HG02678 (cell line): ENCODE measurements around the gene YLPM1.

ENCODE experiments used
- ATAC-seq: cut with Tn5 transposase; IDR thresholded peaks from one replicate; pipeline ENCODE4 v1.9.1; 2021; ENCODE audit warnings: mild to moderate bottlenecking, moderate library complexity; ENCODE audit not compliant: unreplicated experiment

YLPM1 gene

DNA sequence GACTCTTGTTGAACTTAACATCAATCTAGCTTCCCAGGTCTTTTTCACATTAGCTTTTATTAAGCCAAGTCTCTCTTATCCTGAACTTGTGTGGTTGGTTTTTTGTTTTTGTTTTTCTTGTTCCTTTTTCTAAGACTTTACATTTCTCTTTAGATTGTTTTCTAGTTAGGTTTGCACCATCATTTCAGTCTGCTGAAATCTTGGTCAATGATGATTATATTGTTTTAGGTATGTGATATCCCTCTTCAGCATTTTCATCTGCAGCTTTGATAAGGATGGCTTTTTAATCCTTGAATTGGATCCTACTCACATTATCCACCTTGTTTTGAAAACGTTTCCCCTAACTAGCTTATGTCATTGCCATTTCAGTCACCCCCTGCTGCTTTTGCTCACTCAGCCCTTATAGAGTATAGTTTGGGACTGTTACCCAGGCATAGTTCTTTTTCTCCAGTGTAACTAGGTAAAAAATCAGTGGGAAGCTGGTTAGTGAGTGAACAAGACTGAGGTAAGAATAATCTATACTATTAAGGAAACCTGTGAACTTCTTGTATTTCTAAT, 22.0 kb downstream of the YLPM1 start:
- no peak for ATAC-seq

DNA sequence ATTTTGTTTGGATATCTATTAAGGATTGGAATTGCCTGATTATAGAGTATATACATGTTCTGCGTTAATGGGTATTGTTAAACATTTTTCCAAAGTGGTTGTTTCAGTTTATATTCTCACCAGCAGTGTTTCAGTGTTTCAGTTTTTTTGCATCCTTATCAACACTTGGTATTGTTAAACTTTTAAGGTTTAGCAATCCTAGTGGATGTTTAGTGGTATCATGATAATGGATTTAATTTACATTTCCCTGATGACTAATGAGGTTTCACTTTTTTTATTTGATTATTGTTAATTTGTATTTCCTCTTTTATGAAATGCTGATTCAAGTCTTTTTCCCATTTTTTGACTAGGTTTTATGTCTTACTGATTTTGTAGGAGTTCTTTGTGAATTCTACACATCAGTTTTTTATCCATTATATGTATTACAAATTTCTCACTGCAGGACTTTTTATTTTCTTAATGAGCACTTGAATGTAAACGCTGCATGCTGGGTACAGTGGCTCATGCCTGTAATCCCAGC, 23.7 kb downstream of the YLPM1 start:
- ATAC-seq: no peak

DNA sequence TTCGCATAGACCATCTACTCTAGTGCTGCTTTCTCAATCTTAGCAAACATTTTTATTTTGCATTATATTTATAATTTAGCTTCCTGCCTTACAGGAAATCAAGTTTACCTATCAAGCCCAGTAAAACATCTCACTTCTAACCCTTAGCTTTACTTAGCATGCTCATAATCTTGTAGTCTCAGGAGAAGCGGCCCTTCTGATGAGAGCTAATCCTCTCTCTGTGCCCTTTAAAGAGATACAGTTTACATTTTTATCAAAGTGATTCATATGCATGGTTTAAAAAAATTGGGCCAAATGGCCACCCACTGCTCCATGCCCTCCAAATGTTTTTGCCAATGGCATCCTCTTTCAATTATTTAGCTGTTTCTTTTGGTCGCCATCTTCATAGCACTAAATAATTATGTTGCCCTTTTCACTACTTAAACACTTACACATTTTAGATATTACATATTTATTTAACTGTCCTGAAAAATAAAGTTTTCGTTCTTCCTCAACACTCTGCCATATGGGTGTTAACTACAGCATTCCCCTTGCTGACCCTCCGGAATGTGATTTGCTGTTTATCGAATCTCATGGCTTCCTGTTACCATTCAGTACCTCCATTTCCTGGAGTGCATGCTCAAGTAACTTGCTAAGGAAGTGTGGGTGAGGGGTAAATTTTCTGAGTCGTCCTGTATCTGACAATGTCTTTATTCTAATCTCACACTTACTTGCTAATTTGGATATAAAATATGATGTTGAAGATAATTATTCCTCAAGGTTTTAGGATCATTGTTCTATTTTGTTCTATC, 29.3 kb downstream of the YLPM1 start:
- no peak for ATAC-seq

DNA sequence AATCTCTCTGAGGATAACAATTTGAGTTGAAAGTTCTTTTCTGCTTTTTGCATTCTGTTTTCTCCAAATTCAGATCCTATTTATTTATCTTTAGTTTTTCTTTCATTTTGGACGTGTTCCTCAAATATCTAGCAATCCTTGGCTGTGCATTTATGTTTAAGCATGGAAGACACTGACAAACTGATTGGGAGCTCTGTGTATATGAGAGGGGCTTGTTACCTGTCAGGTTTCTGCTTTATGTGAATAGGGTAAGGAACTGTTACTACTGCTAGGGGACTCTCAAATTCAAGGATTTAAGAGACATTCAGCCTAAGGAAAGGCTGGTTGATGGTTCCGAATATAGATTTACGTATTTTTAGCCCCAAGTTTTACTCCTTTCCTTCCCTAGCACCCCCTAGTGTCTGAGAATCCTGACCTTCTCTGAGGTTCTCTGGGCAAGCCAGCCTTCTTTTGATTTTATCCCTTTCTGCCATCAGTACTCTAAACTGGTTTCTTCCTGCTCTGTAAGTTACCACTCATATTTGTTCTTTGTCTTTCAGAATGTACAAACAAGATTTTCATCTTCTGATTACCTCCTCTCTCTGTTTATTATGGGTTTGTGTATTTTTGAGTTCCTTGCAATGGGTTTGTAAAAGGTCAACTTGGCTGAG, 30.5 kb downstream of the YLPM1 start:
- no peak for ATAC-seq

DNA sequence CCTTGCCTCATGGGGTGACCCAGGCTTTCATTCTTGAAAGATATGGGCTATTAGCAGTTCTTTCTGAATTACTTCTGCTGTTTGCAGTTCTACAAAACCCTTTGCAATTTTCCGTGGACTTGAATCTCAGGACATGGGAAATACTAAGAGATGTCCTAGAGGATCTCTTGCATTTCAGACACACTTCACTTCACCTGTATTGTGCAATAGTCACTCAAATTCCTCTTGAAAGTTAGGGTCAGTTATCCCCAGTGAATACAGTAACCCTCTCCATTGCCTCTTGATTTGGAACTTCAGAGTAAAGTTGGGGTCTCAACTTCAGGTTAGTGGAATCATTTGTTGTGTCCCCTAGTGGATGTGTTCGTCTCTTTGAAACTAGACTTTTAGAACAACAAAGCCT, 31.8 kb downstream of the YLPM1 start:
- no peak for ATAC-seq

DNA sequence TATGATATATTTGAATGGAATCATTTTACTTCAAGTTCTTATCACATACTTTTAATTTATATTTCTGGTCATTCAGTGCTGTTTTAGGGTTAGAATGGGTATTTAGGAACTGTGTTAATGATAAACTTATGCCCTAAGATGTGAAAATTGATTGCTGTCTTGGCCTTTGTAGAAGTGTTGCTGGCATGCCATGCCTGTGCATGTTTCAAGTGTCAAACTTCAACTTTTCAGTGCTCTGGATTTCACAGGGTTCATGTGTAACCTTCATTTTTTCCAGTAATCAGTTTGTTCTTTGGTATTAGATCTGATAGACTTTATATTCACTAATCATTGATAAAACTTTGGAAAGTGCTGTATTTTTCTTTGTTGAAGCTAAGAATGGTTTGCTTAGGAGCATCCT, 36.6 kb downstream of the YLPM1 start:
- no peak for ATAC-seq

DNA sequence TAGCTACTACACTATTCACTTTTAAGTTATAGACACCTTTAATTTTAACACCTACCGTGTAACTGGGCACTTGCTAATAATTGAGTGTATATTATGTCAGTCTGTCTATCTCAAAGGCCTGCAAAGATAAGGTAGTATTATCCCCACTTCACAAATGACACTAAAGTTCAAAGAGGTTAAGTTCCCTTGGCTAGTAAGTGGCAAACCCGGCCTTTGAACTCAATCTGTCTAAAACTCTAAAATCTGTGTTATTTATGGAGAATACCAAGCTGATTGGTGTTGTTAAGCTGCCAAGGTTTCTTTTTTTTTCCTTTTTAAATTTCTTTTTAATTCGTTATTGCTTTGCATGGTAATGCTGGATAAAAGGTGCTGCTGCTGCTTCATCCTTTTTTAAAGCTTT, 37.7 kb downstream of the YLPM1 start:
- no peak for ATAC-seq

DNA sequence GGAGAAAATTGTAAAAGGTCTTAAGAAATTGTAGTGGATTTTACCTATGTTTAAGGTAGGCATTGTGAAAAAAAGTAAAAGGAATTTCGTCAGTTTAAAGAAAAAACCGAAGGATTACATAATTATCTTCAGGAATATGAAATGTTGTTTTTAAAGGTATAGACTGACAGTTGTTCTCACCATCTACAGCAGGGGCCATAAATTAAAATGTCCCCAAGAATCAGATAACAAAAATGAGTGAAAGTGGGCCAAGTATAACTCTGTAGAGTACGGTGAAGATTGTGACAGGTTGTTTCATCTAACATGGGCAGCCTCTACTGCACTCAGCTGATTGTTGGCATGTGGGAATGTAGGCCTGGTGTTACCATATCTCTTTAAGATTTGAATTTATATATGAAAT, 38.3 kb downstream of the YLPM1 start:
- no peak for ATAC-seq

DNA sequence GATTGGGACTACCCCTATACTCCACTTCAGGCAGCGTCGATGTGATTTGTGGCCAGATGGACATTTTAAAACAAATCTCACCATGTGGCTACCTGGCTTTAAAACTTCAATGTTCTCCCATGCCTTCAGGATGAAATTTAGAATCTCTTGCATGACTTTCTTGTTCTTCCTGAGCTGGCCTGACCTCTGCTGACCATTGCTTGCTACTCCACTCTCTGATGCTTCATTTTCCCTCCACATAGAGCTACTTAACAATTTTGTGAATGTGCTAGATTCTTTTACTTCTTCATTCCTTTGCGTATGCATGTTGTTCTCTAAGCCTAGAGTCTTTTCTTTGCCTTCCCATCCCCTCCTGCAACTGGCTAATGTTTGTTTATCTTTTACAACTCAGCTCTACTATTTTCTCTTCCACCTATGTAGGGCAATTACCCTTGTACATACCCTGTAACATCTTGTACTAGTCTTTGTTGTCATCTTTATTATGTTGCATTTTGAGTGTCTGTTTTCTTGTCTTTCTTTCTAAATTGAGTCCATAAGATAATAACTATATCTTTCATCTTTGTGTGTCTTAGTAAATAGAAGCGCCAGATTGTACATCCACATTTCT, 41.2 kb downstream of the YLPM1 start:
- ATAC-seq: no peak

DNA sequence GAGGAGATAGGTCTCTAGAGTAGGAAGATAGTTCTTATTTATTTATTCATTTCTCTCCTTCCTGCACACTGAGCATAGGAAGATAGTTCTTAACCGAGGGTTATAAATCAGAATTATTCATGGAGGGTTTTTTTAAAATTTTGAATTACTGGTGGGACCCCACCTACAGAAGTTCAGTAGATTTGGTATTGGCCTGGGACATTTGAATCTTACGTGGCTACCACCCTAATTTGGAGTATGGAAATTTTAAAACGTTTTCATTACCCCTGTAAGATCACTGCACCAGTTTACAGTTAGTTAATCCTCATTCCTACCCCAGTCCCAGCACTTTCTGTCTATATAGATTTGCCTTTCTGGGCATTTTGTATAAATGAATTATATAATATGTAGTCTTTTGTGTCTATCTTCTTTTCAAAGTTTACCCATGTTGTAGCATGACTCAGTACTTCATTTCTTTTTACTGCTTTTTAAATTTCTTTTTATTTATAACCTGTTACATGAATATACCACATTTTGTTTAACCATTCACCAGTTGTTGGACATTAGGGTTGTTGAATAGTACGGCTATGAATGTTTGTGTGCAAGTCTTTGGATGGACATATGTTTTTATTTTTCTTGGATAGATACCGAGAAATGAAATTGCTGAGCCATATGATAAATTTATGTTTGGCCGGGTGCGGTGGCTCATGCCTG, 44.9 kb downstream of the YLPM1 start:
- no peak for ATAC-seq

DNA sequence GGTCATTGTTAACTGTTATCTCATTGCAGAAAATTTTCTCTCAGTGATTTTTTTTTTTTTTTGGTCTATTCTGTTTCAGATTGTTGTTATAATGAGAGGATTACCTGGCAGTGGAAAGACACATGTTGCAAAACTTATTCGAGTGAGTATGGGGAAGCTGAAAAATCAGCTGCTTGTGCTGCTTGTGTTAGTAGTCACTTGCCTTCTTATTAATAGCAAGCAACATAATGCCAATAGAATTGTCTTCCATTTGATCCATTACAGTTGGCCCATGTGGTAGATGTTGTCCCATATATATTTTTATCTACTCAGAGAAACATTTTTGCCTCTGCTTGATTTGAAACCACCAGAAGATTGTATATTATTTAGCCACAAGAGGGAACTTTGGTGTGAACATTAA, 53.0 kb downstream of the YLPM1 start:
- ATAC-seq: no peak

DNA sequence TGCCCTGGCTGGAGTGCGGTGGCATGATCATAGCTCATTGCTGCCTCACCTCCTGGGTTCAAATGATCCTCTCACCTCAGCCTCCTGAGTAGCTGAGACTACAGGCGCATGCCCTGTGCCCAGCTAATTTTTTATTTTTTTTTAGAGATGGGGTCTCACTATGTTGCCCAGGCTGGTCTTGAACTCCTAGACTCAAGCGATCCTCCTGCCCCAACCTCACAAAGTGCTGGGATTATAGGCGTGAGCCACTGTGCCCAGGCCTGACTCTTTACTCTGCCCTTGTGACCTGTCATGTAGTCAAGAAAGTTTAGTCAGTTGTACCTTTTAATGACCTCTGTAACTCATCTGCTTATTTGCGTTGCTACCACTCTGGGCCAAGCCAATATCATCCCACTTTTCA, 57.2 kb downstream of the YLPM1 start:
- no peak for ATAC-seq

DNA sequence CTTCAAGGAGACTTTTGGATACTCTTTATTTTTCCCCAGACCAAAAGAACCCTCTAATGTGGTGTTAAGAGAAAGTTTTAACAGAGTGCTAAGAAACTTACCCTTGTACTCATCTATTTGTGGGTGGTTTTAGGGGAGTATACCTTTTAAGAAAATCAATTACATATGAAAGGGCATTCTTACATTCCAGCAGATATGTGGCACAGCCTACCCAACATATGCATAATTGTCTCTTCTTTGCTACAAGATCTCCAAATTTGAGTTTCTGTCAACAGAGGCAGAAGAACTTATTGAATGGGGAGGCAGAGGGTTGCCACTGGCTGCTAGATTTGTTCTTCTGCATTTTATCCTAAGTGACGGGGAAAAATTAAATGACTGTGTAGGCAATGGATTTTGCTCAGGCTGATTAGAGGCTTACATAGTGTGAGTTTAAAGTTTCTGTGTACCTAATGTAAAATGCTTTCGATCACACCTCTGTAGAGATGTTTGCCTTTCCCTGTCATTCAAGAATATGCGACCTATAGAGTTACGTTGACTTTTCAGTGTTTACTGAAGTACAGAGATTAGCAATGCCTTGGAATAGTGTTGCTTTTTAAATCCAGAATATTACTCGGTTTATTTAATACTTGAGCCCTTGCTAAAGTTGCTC, 58.3 kb downstream of the YLPM1 start:
- no peak for ATAC-seq

DNA sequence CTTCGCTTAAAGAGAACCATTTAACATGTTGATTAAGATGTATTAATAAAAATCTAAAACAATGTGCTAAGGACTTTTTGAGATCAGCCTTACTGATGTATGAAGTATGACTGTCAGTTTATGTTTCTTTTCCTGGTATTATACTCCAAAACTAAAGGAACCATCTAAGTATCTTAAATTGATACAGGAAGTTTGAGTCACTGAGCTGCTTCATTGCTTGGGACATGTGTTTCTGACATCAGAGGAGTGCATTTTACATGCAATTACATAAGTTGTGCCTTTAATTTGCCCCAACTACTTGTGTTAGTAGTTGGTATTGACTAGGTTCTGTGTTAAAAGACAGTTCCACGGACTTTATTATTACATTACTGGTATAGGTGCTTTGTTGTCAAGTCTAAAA, 61.9 kb downstream of the YLPM1 start:
- ATAC-seq: no peak

DNA sequence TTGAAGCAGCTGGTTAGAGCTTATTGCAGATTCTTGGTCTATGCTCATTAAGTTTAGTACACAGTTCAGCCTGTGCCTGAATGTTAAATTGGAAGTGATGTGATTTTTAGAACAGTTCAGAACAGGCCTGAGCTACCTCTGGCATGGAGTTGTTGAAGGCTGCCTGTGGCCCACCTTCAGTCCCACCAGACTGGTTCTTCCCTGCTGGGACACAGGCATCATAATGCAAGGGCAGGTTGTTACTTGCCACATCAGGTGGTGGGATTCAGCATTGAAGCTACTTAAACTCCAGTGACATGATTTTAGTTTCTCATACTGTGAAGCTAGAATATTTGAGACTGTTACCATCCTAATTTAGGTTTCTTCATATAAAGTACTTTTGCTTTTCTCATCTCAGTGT, 63.5 kb downstream of the YLPM1 start:
- no peak for ATAC-seq

DNA sequence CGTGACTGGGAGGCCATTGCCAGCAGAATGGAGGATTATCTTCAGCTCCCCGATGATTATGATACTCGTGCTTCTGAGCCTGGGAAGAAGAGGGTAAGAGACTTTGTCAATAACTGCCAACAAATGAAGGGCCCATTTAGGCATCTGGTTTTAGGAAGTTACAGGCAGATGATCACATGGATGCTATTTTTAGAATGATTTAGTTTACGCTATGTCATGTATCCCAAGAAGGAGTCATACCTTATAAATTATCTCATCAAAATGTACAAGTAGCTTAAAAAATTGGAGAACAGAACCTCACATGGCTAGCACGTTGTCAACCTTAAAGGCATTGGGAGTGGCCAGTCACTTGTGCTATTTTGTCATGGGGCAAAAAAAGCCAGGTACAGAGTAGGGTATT, 66.1 kb downstream of the YLPM1 start:
- no peak for ATAC-seq

DNA sequence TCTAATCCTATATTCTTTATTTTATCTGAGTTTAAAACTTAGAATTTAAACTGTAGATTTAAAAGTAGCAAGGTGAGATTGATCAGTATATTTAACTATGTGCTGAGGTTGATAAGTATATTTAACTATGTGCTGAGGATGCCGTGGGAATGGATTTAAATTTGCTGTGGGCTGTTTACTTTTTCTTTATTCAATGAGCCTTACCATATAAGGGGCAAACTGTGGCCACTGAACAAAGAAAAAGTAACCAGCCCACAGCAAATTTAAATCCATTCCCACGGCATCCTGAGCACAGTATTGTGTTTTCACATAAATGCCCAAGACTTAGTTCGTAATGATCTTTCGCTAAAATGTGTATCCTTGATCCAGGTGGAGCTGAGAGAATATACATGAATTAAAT, 69.7 kb downstream of the YLPM1 start:
- ATAC-seq: no peak

DNA sequence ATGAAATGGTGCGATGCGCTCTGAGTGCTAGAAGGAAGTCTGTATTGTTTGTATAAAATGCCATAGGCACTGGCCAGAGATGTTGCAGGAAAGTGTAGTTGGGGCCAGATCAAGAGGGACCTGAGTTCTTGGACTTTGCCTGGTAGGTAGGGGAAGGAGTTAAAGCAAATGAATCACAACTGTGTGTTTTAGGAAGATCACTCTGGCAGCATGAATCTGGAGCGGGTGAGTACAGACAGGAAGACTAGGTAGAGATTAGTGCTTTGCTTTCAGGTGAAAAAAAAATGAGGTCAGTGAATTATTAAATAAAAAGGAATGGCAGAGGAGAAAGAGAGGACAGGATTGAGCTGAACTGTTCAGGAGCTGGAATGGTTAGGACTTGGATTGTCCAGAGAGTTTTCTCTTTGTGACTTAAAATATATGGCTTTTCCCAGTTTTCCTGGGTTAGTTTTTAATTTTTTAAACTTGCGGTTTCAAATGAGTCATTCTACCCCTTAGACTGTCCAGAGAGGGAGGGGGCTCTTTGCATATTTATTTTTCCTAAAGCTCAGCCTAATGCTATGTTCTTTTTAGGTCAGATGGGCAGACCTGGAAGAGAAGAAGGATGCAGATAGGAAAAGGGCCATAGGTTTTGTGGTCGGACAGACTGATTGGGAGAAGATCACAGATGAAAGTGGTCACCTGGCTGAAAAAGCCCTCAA, 71.7 kb downstream of the YLPM1 start:
- no peak for ATAC-seq

DNA sequence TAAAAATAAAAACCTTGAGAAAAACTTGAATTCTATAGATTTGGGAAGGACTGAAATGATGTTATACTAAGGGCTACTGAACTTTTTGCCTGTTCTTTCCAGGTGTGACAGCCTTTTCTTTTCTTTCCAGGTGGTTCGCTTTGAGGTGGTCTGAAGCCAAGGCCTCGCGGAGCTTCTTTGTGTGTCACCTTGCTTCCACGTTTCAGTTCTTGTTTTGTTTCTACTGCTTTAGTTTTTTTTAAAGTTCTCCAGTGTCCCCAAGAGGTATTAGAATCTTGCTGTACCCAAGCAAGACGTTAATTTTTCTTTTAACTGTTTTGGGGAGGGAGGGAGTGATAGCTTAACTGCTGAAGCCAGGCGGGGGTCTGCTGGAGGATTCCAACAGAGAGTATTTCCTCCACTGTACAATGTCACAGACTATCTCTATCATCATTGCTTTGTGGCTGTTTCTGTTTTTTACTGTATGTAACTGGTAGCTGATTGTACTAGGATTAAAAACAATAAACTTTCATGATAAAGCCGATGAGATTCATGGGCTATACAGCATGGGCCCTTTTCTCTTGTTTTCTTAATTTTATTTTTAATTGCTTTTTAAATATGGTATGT, 72.6 kb downstream of the YLPM1 start:
- ATAC-seq: no peak
